Fibroblast of skin of left biceps (primary cell): ENCODE measurements around the gene DUSP16.
"Not testable (repeated sequence)": the region's sequence is repeated elsewhere in the genome, so short reads cannot be mapped to it uniquely, and the experiment has no call there.

Experiments used
- DNase-seq, 2 experiments: peaks; one replicate each; pipeline ENCODE4 v3.0.0-alpha.2; 2013; ENCODE audit warnings: low read depth in 2 of 2

Gene DUSP16

DNA sequence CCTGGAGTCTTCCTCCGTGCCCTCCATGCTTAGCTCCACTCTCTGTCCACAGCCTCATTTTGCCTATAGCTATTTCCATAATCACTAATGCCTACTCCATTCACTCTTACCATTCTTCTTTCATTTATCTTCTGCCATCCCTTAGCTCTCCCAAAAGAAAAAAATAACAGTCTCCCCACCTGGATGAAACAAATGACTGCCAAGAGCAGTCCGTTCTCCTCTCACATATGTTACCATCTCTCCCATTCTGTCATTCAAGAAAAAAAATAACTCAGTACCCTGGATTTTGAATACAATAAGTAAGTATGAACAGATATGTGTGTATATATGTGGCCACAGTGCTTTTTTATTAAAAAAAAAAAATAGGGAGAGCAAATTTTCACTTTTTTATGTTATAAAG lies 13.2 kb downstream of the DUSP16 start:
- no peak for DNase-seq

DNA sequence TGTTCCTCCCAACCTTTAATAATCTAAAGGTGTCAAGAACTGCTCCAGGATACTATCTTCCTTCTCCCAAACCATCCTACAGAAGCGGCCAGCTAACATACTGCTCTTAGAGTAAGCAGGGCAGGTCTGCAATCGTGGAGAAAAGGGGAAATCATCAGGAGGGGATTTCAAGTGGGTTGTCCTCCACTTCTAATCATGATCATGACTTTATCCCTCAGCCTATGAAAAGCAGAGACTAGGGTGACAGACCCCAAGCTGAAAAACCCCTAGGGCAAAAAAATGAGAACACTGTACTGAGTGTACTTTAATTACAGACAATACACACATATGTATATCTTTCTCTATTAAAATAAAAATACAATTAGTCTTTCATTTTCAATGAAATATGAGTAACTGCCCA lies 13.9 kb downstream of the DUSP16 start:
- no peak for DNase-seq

DNA sequence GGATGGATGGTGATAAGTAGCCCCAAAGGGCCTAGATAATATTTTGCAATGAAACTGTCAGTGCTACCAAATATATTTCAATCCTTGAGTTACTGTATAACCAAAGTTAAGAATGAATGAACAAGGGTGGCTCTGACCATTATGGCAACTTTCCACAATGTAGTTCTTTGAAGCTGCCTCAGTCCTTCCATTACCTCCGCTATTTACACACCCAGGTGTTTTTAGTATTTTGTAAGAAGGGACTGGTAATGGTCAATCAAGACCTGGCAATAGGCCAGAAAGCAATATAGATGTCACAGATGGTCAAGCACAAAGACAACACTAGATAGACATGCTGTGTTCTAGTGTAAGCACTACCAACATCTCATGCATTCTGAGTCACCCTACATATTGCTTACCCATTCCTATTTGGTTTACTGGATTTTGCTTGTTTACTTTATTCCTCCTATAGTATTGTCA lies 16.3 kb downstream of the DUSP16 start:
- DNase-seq, result no peak

DNA sequence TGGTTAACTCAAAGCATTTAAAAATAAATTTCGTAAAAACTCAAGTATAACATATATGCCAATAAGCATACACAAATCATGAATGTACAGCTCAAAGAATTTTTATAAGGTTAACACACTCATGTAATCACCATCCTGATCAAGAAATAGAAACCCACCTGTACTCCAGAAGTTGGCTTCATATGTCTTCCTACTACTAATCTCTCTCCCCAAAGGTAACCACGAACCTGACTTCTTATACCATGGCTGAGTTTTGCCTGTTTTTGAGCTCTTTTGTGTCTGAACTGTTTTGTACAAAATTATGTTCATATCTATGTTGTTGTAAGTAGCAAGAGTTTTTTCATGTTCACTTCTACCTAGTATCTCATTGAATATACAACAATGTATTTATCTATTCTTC lies 18.7 kb downstream of the DUSP16 start:
- DNase-seq, result no peak

DNA sequence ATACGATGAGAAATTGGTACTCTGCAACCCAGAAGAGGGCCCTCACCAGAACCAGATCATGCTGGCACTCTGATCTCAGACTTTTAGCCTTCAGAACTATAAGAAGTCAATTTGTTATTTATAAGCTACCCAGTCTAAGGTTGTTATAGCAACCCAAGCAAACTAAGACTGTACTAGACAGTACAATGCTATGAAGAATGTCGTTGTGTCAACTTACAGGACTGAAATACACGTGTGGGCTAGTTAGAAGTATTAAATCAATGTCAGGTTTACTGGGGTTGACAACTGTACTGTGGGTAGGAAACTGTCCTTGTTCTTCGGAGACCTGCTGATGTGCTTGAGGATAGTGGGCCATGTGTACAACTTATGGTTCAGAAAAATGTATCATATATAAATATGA lies 19.7 kb downstream of the DUSP16 start:
- DNase-seq, result no peak

DNA sequence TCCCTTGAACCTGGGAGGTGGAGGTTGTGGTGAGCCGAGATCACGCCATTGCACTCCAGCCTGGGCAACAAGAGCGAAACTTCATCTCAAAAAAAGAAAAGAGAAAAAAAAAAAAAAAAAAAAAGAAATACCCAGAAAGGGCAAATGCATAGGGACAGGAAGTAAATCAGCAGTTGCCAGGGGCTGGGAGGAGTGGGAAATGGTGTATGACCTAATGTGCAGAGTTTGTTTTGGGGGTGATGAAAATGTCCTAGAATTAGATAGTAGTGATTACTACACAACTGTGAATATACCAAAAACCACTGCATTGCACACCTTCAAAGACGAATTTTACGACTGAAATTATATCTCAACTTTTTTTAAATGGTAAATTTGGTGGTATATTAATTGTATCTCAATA lies 20.4 kb downstream of the DUSP16 start:
- no peak for DNase-seq

DNA sequence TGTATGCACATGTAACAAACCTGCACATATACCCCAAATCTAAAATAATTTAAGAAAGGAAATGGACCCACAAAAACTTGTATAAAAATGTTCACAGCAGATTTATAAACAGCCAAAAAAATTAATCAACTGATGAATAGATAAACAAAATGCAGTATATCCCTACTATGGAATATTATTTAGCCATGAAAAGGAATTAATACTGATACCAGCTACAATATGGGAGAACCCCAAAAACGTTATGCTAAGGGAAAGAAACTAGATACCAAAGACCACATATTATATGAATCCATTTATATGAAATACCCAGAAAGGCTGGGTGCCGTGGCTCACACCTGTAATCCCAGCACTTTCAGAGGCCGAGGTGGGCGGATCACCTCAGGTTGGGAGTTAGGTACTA lies 20.9 kb downstream of the DUSP16 start:
- DNase-seq, result no peak

DNA sequence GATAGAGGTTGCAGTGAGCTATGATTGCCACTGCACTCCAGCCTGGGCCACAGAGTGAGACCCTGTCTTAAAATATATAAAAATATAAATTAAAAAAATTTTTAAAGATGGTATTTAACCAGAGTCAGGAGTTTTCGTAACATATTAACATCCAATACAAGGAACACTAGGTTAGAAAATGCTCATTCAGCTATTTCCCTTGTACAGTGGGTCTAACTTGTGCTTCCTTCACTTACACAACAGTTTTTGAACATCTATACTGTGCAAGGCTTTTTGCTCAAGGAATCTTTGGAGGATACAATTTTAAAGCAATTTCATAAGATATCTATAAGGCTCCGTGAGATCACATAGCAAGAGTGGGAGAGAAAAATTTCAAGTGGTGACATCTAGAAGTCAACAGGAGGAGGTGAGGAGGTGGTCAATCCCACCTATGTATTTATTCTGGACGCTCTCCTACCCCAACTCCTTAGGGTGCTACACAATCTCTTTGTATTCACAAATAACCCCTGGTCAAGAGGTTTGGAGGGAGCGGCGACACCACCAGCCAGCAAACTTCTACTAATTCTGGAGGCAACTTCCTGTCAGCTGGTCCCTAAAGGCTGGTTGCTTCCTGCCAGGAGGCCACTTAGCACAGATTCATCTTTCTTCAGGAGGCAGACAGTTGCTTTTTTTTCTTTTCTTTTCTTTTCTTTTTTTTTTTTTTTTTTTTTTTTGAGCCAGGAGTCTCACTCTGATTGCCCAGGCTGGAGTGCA lies 22.2 kb downstream of the DUSP16 start:
- DNase-seq, result no peak

DNA sequence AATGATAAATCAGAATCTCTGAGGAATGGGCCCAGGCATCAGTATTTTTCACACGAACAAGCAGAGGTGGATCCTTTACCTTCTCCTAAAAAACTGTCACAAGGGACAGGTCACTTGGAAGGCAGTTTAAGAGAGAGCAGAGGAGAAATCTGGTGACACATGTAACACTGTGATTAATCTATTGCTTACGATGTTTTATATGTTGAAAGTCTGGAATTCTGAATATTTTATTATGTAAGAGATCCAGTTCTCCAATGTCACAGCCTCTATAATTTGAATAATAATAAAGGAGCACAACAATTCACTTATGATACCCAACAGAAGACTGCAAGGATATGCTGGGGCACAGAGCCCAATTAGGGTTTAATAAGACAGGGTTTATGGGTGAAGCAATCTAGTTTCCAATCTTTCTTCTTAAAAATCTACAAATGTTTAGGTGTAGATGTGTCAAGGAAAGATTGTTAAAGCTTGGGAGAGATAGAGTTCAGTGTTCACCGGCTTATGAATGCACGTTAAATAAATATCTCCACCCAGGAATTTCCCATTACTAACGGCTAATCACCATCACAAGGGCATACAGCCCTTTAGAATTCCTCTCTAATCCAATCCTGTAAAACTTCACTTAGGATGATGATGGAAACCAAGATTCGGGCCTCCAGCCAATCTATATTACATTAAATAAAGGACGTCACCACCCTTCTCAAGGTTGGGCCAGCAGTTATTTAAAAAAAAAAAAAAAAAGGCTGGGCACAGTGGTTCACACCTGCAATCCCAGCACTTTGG lies 23.4 kb downstream of the DUSP16 start:
- no peak for DNase-seq

DNA sequence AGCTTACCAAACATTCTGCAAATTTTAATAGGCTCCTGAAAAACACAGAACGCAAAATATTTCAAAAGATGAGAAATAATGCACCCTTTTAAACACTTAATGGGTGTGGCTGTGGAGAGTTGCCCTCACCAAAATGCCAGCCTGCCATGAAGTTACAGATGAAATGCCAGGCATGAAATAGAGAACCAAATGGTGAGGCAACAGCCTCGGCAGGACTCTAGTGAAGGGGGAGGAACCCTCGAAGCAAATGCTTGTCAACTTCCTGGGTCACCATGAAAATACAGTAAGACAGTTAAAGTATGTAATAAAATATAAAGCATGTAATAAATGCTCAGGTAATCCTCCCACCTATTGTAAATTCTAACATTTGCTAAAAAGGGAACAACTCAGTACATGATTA lies 24.1 kb downstream of the DUSP16 start:
- DNase-seq, result no peak

DNA sequence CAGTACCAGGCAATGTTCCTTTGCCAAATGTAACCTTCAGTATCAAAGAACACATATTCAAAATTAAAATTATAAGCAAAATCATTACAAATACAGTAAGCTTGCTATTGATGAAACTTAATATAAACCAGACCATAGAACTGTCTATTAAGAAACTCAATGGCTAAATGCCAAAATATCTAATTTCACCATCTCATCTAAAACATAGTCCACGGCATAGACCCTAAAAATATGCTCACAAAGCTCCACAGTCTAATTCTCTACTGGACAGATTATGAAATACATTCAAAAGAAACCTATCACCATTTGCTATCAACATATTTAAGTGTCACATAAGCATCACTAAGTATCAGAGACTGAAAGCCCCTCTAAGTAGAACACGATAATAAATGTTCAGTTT lies 25.2 kb downstream of the DUSP16 start:
- peak in 1 of 2 experiments; percentile 9 for DNase-seq

DNA sequence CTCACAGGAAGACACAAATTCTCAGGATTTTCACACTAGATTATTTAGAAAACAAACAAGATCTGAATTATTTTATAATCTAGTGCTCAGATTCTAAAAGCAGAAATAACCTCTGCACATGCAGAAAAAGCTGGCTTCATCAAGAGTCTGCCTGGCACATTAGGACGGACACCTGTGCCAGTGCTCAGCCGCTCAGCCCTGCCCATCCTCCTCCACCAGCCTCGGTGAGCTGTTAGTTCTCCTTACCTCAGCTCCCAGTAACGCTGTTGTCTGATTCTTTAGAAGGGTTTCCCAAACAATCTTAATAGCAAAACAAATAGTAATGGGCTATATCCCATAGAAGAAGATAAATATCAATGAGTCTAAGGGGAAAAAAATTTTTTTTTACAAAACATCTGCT lies 27.7 kb downstream of the DUSP16 start:
- DNase-seq, result no peak

DNA sequence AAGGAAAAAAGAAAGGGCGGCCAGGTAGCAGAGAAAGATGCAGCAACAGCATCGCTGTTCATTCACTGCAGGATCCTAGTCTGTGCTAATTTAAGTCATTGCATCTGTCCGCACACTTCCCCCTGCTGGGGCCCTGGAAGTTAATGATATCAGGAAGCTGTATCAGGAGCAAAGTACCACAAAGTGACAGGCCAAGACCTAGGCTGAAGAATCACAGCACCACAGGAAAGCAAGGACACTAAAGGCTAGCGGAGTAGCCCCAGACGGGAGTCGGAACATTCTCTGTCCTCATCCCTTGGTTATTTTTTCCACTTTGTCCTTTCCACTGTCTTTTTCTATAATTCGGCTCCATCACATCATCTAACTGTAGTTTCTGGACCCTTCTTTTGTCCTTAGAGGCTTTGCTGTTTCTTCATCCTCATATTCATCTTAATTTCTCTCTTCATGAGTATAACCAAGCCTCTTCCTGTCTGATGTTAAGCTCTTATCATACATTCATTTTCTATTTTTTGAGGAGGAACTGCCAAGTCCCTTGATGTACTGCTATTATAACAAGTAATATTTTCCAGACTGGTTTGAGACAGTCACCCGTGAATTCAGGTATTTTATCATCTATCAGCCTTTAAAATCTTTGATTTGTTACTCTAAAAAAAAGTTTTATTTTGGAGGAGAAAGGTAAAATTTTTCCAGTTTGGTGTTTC lies 28.3 kb downstream of the DUSP16 start:
- no peak for DNase-seq

DNA sequence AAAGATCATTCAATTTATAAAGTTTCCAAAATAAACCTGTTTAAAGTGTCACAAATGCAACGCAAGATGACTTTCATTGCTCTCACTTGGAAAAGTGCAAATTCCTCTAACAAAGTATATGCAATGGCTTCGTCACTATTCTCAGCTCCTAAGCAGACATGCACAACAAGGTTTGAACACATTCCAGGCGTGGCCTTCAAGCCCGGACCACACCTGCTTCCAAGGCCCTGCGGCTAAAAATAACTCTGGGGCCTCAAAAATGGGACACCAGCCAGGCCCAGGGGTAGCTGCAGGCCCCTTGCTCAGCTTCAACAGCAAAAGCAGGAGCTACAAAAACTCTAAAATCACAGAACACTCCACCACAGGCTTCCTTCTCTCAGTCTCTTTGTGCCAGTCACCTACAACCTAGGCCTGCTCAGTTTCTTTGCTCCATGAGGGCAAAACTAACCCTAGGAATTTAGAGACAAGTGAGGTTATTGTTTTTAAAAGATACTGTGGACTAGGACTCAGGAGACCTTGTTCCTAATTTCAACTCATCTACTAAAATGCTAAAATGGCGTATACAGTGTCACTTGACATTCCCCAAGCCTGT lies 29.3 kb downstream of the DUSP16 start:
- DNase-seq, result no peak

DNA sequence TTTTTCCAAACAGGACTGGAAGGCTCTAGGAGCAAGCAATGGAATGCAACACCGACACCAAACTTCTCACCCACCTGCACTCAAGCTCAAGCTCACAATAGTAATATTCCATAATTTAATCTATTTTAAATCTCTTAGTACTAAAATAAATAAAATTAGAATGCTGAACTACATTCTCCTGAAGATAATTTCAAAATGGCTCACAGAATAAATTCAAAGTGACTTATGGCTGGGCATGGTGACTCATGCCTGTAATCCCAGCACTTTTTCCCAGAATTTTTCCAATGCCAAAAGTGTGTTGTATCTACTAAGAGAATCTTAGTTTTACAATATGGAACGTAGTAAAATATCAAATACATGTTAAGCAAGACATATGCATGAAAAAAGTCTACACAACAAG lies 31.5 kb downstream of the DUSP16 start:
- no peak for DNase-seq

DNA sequence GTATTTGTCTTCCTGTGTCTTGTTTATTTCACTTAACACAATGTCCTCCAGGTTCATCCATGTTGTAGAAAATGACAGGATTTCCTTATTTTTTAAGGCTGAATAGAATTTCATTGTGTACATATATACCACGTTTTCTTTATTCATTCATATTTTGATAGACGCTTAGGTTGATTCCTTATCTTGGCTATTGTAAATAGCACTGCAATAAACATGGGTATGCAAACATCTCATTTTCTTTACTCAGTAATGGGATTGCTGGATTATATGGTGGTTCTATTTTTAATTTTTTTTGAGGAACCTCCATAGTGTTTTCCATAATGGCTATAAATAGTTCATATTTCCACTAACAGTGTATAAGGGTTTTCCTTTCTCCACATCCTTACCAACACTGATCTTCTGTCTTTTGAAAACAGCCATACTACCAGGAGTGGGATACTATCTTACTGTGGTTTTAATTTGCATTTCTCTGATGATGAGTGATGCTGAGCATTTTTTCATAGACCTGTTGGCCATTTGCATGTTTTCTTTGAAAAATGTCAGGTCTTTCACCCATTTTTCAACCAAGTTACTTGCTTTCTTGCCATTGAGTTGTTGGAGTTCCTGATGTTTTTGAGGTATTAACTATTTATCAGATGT lies 32.8 kb downstream of the DUSP16 start:
- DNase-seq, result no peak

DNA sequence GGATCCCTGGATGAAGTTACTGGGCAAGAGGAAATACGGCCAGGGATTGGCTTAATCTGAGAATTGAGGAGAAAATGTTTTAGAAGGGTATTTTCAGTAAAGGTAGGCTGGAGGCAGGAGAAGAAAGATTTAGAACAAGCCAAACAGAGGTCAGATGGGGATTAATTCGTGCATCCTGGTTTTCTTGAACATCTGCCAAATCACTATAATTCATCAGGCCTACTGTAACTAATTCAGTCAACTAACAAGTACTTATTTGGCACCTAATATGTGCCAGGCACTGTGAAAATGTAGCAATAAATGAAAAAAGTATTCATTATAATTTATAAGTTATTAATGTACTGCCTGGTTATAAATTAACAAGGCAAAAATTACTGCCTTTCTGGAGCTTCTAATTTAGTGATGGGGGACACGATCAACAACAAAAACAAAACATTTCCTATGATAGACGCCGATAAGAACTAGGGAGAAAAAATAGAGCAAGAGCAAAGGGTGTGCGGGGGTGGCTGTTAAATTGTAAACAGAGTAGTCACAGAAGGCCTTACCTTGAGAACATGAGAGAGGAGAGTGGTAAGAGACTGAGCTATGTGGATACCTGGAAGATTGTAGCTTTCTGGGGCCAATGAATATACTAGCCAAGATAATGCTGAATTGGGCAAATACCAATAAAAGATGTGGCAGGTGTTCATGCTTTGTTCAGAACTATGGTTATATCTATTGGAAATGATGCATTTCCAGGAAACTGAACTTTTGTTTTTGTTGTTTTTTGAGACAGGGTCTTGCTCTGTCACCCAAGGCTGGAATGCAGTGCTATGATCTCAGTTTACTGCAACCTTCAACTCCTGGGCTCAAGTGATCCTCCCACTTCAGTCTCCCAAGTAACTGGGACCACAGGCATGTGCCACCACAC lies 34.0 kb downstream of the DUSP16 start:
- no peak for DNase-seq

DNA sequence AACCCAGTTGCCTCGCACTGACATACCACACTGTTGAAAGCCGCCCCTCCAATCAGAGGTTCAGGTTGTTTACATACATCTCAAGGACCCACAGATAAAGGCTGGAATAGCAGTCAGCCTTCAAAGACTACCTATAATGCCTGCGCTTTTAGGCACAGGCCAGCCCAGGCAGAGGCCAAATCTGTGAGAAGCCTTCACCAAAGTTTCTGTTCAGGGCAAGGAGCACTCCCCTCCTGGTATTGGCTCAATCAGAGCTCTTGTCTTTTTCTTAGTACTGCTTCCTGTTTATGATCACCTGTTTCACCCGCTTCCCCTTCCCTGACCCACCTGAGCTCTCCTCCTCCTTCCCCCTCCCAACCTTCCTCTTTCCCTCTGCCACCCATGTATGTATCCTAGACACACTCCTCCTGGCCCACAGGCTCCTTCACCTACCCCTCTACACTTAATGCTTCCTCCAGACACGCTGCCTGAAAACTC lies 34.8 kb downstream of the DUSP16 start:
- no peak for DNase-seq

DNA sequence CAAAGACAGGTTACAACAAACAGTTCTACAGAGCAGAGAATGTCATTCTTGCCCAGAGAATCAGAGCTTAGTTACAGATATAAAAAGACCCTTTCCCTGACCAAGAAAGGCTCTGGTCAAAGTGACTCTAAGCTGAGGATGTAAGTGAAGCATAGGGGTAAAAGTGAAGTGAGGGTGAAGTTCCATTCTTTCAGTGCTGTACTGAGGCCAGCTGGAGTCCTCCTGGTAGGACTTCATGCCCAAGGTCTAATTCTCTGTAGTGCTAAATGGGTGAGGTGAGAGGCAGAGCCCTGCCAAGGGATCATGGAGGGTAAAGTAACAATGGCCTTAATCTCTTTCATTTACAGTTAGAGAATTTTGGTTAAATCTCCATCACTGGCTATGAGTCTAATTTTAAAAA lies 38.5 kb downstream of the DUSP16 start:
- DNase-seq, result no peak

DNA sequence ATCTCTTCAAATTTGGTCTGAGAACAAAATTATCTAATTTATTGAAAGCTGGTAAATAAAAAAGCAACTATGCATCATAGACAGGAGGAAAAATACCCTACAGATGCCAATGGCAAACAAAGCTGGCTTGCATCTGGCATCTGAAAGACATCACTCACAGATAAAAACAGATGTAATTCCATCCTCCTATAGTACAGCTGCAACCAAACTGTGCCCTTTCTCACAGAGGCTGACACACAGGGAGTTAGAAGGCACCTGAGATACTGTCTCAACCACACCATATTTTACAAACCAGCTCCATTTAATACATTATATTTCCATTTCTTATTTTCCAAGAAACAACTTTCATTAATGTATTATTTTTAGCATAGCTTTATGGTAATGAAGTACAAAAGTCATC lies 39.4 kb downstream of the DUSP16 start:
- no peak for DNase-seq

DNA sequence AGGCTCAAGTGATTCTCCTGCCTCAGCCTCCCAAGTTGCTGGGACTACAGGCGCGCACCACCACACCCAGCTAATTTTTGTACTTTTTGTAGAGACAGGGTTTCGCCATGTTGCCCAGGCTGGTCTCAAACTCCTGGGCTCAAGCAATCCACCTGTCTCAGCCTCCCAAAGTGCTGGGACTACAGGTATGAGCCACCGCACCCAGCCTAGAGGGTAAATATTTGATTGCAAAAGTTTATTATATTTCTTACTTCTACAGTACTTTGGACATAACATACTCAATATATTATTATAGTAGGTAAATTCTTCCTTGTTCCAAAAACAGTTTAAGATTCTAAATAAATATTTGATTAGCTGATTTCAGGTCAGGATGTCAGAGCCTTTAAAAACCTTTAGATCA lies 40.0 kb downstream of the DUSP16 start:
- DNase-seq, result not testable (repeated sequence)
